ENCODE results near the gene MYO18B. TPM values are rescaled to one million over a fixed set of nuclear protein-coding genes. Genes with fewer than 3 reads are reported as not detected.

MYO18B gene
- total RNA-seq, 2 donors from 2014 or later: 0.11 TPM; not detected in 1

GRCh38 chr22:25942115-25942855 lies 200.3 kb downstream of the MYO18B start:
- TF ChIP-seq CTCF (IDR thresholded peaks at IDR 0.05): no peak
- H3K9me3 ChIP-seq: no peaks in the 10 kb centered on the region

GRCh38 chr22:25942856-25943411 lies 200.9 kb downstream of the MYO18B start:
- Histone ChIP-seq H3K4me1 (no peaks in the 10 kb centered on the region), H3K36me3 (no peaks in the 10 kb centered on the region), H3K9ac (ENCODE audit: low read depth in 2 of 2, low read length in 2 of 2) (no peak overlapping the region), H3K27ac (no peak overlapping the region), H3K27me3 (no peaks in the 10 kb centered on the region), H3K9me3 (no peaks in the 10 kb centered on the region), H3K4me3 (no peak overlapping the region)
- TF ChIP-seq CTCF (IDR thresholded peaks at IDR 0.05): no peak
- intact Hi-C loops (cut with DNase I): no loop called here
- DNase-seq: peak; percentile 19

More at GRCh38 chr22:25942115-25942855, 200.3 kb downstream of the MYO18B start:
- Histone ChIP-seq H3K4me1 (no peaks in the 10 kb centered on the region), H3K36me3 (no peaks in the 10 kb centered on the region), H3K9ac (ENCODE audit: low read depth in 2 of 2, low read length in 2 of 2) (no peak overlapping the region), H3K27me3 (no peaks in the 10 kb centered on the region), H3K4me3 (no peak overlapping the region), H3K27ac (no peak overlapping the region)
- intact Hi-C loops (cut with DNase I): no loop called here
- no peak for DNase-seq

- Histone ChIP-seq H3K4me1 (no peaks in the 10 kb centered on the region), H3K27me3 (no peaks in the 10 kb centered on the region), H3K4me3 (no peak overlapping the region), H3K9me3 (no peaks in the 10 kb centered on the region), H3K27ac (no peak overlapping the region), H3K36me3 (no peaks in the 10 kb centered on the region), H3K9ac (ENCODE audit: low read depth in 2 of 2, low read length in 2 of 2) (no peak overlapping the region)
- TF ChIP-seq CTCF (IDR thresholded peaks at IDR 0.05): no peak
- DNase-seq: no peak
- intact Hi-C loops (cut with DNase I): no loop called here
These were observed 208.1 kb downstream of the MYO18B start for GRCh38 chr22:25950111-25950510.

GRCh38 chr22:25953276-25953675 lies 211.3 kb downstream of the MYO18B start:
- Histone ChIP-seq H3K4me3 (no peak overlapping the region), H3K27me3 (no peaks in the 10 kb centered on the region), H3K9me3 (no peaks in the 10 kb centered on the region), H3K9ac (ENCODE audit: low read depth in 2 of 2, low read length in 2 of 2) (no peak overlapping the region), H3K4me1 (no peaks in the 10 kb centered on the region), H3K27ac (no peak overlapping the region), H3K36me3 (no peaks in the 10 kb centered on the region)
- intact Hi-C loops (cut with DNase I): no loop called here
- DNase-seq: no peak
- TF ChIP-seq CTCF (IDR thresholded peaks at IDR 0.05): no peak

- intact Hi-C loops (cut with DNase I): no loop called here
- H3K4me3 ChIP-seq: no peak overlapping the region
- H3K27ac ChIP-seq: no peak overlapping the region
- H3K36me3 ChIP-seq: no peaks in the 10 kb centered on the region
- no peak overlapping the region for H3K9ac ChIP-seq (ENCODE audit: low read depth in 2 of 2, low read length in 2 of 2)
- no peaks in the 10 kb centered on the region for H3K27me3 ChIP-seq
- no peak for TF ChIP-seq CTCF (IDR thresholded peaks at IDR 0.05)
- no peaks in the 10 kb centered on the region for H3K9me3 ChIP-seq
- H3K4me1 ChIP-seq: no peaks in the 10 kb centered on the region
- DNase-seq: no peak
These were observed 211.9 kb downstream of the MYO18B start for GRCh38 chr22:25953919-25954318.

All from colonic mucosa (tissue), 4 donors.